ENCODE results near the gene IL1RL2.

DNA sequence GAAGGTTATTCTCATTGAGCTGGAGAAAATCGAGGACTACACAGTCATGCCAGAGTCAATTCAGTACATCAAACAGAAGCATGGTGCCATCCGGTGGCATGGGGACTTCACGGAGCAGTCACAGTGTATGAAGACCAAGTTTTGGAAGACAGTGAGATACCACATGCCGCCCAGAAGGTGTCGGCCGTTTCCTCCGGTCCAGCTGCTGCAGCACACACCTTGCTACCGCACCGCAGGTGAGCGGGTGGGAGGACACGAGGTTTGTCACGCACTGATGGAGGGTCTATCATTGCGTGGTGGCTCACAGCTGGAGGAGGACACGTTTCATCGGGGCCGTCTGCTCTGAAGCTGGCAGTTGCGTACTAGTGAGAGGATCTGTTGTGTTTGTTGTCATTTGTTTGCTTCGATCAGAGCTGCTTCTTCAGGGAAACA, 48.2 kb downstream of the IL1RL2 start:
- TF ChIP-seq CTCF (conservative IDR thresholded peaks at IDR 0.05; ENCODE audit: low read depth, low read length) (no peak), EZH2phosphoT487 (IDR thresholded peaks at IDR 0.05; ENCODE audit: borderline replicate concordance, low read length) (no peak)

Measured in PC-3 (cell line).